ENCODE data around the gene PEX3.
"Not testable (repeated sequence)": the region's sequence is repeated elsewhere in the genome, so short reads cannot be mapped to it uniquely, and the experiment has no call there.

Gene PEX3

DNA sequence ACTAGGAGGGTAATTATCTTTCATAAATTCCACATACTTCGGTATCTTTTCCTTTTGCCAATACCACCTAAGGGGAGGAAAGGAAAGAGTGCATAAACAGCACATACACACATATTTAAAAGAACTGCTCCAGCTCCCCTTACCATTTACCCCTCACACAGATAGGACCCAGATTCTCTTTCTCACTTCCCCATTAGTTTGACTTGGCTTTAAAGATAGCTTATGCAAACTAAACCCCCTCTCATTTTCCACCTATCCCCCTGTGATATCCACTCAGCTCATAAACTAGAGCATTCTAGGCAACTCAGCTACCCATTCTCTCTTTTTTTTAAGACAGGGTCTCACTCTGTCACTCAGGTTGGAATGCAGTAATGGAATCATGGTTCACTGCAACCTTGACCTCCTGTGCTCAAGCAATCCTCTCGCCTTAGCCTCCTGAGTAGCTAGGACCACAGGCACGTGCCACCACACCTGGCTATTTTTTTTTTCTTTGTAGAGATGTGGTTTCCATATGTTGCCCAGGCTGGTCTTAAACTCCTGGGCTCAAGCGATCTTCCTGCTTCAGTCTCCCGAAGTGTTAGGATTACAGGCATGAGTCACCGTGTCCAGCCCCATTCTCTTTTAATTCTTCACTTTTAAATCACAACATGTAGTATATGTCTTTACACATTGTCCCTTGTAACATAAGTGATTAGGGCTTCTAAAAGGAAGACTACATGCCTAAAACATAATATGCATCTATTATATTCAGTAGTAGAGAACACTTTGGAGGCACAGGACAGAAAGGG lies 56.9 kb downstream of the PEX3 start:
- DNase-seq, result no peak

DNA sequence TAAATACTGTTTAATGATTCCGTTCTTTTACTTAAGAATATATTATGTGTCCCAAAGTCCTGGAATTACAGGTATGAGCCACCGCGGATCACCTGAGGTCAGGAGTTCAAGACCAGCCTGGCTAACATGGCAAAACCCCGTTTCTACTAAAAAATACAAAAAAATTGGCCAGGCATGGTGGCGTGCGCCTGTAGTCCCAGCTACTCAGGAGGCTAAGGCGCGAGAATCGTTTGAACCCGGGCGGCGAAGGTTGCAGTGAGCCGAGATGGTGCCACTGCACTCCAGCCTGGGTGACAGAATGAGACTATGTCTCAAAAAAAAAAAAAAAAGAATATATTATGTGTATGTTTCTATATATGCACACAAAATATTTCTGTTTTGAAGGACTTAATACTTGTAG lies 59.7 kb downstream of the PEX3 start:
- DNase-seq, result not testable (repeated sequence)

DNA sequence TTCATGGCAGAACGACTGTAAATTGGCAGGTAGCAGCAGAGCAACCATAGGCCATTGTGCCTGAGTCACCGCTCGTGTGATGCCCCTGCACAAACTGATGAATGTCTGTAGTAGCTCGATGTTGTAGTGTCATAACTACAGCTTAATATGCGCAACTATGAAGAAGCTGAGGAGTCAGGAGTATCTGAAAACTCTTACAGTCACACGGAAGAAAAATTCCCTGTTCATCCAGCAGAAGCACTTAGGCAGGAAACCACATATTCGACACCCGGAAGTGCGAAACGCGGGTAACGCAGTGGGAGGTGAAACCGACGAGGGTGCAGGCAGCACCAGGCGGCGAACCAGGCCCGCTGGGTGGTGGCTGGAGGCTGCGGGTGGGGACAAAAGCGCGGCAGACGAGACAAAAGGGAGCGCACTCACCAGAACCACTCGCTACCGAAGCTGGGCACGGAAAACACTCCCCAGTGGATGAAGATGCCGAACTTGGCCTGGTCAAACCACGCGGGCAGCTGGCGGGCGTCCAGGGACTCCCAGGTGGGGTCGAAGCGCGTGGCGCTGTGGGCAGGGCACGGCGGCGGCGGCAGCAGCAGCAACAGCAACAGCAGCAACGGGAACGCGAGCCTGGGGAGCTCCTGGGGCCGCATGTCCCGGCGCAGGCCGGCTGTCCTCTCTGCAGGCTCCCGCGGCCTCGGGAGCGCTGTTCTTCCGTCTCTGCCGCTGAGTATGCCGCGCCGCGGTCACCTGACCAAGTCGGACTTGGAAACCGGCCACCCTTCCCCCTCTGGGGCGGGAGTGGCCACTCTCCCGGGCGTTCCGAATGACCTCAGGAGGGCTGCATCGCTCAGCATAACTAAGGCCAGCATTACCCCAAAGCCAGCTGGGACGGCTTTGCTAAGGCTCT lies 60.6 kb downstream of the PEX3 start, which contains the start of gene FUCA2:
Gene FUCA2, minus strand, starts transcription at position 730 of the 901 bp plus-strand sequence. Its CDS starts 86 bp downstream, at position 644.
- DNase-seq, result peak; percentile 84

DNA sequence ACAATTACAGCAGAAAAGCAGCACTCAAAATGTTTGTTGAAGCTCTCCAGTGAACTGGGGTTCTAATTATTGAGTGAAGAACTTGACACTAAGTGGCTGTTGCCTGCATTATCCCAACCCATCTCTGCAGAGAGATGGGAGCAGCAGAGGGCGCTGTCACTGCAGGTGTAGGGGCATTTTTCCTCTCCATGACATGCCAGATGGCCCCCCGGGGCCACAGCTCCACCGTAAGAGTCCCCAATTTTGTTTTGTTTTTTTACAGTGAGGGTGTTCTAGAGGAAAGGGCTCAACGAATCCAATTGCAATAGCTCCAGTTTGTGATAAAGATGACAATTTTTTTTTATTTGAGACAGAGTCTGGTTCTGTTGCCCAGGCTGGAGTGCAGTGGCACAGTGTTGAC lies 62.8 kb downstream of the PEX3 start:
- DNase-seq, result no peak

DNA sequence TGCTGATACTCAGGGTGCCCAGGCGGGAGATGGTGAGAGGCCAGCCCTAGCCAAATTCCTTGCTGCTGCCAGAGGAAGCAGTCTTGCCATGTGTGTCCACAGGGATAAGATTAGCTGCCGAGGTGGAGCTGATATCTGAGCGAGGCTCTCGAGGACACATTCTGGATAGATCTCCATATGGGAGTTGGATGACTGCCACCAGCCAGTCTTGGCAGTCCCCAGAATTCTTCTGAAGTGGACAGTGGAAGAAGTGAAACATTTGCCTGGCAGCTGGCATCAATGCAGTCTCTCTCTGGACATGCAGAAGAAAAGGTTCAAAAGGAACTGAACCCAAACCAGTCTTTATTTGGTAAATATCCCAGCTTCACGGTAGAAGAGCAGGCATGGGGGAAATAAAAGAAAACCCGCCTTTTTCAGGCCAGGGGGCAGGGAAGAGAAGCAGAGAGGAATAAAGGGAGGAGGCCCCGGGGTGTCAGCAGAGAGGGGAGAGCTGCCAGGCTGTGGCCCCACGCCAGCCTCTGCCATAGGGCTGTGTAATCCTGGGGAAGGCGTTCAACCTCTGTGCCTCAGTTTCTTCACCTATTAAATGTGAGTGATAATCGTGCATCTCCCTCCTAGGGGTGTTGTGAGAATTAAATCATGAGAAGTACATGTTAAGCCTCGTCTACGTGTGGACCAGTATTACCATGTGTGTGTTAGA lies 64.6 kb downstream of the PEX3 start:
- peak; percentile 16 for DNase-seq

DNA sequence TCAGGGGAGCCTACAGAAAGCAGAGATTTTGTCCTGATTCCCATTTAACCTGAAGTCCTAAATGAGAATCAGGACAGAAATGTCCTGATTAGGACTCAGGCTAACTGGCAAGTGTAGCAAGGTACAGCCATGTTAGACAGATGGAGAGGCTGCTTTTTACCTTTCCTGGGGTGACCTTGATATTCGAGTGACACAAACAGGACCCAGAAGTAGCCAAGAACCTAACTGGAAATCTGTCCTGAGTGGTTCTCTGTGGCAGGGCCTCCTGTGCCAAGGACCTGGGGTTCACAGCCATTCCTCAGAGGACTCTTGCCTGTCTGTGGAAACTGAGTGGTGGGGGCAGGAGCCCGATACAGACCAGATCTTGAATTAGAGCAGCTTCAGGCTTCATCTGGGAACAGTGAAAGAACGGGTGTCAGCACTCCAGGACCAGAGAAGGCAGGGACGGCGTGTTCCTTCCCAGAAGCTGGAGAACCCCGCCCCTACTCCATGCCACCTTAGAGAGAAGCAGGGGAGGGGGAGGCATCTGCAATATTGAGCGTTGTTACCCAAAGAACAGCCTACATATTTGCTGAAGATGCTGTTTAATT lies 65.3 kb downstream of the PEX3 start:
- DNase-seq, result no peak

DNA sequence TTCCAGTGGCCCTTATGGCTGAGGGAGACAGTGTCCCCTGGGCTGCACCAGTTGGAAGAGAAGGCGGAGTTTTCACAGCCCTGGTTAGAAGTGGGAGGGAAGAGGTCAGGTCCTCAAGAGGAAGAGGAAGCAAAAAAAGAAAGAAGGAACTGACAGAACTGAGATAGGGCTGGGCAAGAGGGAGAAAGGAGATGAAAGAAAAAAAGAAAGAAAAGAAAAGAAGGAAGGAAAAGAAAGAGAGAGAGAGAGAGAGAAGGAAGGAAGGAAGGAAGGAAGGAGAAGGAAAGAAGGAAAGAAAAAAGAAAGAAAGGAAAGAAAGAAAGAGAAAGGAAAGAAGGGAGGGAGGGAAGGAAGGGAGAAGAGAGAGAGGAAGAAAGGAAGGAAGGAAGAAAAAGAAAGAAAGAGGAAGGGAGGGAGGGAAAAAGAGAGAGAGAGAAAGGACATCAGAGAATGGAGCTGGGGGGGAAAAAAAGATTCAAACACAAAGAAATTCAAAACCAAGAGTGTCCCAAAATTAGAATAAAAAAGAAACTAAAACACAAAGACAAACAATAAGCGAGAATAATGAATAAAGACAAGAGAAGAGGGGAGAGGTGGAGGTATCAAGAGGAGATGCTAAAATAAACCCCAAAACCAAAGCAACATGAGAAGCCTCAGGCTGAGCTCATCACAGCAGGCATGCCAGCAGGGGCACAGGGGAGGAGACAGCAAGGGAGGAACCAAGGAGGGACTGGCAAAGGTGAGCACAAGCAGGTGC lies 66.3 kb downstream of the PEX3 start:
- DNase-seq, result no peak

DNA sequence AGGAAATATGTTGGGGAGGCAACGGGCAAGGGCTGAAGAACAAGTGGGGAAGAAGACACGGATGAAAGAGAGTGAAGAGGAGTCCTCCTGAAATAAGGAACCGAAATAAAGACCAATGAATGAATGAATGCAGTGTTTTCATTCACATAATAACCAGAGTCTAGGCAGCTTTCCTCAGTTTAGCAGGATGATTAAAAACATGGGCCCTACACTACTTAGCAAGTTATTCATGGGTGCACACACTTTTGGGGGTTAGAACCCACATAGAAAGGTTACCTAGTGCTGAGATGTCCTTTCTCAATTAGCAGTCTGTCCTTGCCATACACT lies 66.8 kb downstream of the PEX3 start:
- no peak for DNase-seq

DNA sequence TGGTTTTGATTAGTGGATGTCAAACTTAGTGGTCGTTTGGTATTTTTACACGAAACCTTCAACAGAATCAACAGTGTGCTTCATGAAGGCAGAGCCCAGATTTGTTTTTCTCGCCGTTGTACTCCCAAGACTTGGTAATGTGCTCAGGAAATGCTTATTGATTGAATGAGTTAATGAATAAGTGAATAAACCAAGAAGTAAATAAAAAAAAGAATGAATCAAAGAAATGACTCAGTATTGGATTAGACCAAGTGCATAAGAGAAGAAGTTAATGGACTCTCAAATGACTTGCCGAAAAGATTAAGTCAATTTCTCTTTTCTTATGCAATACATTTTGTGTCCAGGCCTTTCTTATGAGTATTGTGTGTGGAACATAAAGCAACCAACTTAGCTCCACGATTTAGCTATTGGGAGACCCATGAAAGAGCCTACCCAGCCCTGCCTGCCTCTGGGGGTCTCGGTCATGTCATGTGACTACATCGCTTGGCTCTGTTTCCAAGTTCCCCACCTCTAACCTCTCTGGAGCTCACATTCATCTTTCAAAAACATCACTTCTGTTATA lies 71.5 kb downstream of the PEX3 start:
- no peak for DNase-seq

DNA sequence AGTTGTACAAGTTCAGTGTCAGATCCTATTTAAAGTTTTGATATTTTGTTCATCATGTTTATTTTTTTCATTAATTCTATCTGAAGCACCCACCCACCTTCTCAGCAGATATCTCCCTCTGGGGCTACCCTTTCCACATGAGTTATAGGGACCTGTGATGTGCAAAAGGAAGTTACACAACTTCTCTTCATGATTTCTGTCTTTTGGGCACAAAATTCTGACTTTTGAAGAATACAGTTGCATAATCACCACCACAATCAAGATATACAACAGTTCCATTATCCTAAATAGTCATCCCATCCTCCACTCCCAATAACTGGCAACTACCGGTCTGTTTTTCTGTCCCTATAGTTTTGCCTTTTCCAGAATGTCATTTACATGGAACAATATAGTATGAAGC lies 74.8 kb downstream of the PEX3 start:
- DNase-seq, result no peak

DNA sequence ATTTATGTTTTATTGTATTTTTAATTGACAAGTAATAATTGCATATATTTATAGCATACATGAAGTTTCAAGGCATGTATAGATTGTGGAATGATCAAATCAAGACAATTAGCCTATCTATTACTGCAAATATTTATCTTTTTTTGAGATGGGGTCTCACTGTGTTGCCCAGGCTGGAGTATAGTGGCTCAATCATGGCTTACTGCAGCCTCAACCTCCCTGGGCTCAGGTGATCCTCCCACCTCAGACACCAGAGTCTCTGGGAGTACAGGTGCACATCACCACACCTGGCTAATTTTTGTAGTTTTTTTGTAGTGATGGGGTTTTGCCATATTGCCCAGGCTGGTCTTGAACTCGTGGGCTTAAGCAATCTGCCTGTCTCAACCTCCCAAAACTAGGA lies 77.1 kb downstream of the PEX3 start:
- no peak for DNase-seq

DNA sequence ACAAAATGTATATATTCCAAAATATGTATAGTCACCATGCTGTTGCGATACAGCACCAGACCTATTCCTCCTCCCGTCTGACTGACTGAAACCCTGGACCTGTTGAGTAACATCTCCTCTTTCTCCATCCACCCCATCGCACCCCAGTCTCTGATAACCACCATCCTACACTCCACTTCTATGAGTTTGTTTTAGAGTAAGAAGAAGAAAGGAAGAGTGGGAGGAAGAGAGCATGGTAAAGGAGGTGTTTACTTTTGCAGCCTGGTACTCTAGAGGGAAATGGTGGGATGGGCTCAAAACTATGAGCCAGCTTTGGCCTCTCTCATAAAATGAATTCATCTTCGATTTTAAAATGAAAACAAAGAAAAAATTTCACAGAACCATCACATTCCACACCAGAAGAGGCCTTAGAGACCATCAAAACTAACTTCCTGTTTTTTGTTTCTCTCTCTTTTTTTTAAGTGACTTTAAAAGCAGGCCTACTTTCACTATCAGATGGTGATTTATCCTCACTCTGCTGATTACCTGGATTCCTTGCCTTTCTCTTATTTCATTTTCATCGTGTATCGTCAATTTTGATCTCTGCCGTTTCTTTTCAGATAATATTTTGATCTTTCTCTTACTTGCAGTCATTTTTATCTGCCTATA lies 77.7 kb downstream of the PEX3 start:
- DNase-seq, result no peak

DNA sequence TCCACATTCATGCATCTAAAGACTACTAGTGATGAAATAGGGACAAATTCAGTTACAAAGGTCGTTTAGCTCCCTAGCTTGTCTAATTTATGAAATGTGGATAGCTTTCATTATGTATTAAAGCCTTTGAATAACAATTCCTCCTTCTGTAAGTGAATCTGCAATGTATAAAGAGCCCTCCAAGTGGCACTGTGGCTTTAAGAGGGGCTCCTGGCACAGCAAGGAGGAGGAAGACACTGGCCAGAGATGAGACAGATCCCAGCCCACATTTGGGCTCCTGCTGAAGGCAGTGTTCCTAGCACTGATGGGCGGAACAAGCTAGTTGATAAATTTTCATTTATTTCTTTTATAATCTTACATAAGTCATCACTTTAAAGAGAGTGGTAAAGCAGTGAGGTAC lies 78.5 kb downstream of the PEX3 start:
- DNase-seq, result peak; percentile 44

DNA sequence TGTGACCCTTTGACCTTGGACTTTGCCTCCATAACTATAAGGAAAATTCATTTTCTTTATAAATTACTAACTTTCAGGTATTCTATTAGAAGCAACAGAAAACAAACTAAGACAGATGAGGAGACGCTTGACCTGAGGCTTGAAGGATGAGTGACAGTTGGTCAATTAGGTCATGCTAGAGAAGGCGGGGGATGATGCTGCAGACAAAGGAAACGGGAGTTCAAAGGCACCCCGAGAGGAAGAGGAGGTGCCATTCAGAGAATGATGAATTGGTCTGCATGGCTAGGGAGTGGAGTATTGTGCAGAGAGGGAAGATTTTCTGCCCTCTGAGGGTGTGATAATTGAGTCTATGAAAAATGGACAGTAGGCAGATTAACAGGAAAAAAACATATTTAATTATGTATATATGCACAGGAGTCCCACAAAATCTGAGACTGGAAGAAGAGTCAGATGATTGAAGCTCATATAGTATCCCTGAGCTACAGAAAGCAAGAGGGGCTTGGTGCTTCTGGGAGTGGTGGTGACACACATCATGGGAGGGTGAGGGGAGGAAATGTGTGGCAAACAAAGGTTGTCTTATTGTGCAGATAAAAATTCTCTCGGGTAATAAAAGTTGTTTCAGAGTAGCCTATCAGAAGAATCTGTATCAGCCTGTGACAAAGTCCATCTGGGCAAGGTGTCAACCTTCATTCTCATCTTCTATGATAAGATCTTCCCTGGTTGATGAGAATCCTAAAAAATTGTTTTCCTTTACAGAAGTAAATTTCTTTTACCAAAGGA lies 81.3 kb downstream of the PEX3 start:
- no peak for DNase-seq

DNA sequence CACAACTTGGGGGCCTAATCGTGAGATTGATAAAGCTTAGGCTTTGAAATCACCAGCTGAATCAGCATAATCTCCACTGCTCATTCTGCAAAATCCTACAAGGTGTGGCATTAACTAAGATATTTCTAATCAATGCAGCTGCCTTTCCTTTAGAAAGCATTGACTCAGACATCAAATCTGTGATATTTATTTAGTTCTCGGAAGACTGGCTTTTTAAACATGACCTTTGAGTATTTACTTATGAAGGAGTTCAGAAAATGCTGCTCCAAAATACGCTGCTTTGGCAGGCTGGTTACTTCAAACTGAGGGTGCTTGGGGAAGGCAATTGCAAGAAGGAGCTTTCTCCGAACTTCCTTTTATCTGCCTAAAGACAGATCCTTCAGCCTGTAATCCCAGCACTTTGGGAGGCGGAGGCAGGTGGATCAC lies 84.6 kb downstream of the PEX3 start:
- no peak for DNase-seq

DNA sequence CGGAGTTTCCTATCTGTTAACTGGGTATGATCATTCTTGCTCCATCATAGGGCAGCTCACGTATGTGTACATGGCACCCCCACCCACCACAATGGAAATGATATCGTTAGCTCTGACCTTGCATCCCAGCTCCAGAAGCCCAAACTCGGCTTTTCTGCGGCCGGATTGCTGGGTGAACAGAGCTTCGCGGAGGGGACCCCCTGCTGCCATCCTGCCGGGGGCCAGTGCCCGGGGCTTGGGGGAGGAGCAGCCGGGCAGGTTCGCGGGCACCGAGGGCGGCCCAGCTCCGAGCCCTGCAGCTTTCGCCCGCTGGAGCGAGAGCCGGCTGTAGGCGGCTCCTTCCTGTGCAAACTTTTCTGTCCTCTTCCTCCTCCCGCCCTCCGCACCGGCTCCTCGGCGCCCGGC lies 85.9 kb downstream of the PEX3 start:
- peak; percentile 51 for DNase-seq

DNA sequence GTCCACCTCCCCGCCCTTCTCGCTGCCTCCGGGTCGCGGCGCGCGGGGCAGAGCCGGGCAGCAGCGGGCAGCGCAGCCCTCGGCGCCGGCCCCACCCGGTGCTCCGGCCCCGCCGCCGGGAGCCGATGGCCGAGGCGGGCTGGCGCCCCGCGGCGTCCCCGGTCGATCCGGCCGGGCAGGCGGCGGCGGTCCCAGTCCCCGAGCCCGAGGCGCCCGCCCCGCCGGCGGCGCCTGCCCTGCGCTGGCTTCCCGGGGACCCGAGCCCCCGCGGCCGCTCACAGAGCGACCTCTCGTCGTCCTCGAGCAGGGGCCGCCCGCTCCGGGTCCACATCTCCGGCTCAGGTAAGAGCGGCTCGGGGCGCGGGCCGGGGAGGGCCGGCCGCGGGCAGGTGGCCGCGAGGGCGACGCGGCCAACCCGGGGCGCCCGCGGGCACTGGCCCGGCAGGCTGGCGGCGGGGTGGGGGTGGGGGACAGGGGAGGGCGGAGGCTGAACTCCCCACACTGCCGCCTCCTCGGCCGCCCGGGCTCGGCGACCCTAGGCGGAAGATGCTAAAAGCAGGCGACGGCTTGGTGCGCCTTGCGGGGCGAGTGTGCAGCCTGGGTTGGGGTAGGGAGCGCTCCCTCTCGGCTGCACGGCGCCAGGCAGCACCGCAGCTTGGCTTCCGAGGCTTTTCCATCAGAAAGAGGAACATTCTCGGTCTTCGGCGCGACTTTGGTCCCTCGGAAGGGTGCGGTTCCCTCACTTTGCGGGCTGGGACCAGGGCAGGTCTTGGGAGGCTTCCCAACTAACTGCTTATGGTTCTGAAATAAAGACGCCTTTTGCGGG lies 86.5 kb downstream of the PEX3 start:
- peak; percentile 64 for DNase-seq

DNA sequence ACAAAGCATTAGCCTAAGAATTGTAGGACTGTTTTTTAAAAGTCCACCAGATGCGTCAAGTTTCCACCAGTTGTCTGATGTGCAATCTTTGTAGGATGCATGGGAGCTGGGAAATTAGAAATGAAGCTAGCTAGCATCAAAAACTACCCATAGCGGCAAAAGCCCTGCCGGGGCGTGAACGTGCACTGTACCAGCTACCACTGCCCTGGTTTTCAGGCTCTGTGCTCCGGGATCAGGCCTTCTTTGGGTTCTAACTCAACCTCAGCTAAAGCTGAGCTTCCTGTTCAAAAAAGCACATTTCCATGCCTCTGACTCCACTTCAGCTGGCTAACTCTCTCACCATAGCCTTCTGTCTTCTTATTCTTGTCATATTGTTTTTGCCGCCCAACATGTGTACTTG lies 87.8 kb downstream of the PEX3 start:
- DNase-seq, result no peak

DNA sequence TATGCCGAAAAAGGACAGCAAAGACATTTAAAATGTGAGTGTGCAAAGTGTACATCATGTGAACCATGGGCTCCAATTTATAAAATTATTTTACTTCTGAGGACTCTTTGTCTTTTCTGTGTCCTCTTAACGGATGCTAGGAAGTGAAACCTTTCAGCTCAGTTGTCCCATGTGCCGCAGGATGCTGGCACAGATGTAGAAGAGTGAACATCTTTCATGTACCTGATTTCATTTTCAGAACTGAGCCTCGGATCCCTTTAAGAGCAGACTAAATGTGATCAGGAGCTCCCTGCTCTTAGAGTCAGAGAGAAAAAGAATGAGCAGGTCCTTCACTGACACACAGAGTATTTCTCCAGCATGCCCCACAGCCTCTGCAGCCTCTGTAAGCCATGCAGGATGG lies 88.5 kb downstream of the PEX3 start:
- no peak for DNase-seq
